Cerebellar cortex (tissue), 1 donor: ENCODE measurements around the gene IFITM10.

Experiments
- DNase-seq: peaks from one replicate; pipeline ENCODE4 v3.0.0-alpha.2; 2015; ENCODE audit warnings: low spot score

Gene IFITM10

DNA sequence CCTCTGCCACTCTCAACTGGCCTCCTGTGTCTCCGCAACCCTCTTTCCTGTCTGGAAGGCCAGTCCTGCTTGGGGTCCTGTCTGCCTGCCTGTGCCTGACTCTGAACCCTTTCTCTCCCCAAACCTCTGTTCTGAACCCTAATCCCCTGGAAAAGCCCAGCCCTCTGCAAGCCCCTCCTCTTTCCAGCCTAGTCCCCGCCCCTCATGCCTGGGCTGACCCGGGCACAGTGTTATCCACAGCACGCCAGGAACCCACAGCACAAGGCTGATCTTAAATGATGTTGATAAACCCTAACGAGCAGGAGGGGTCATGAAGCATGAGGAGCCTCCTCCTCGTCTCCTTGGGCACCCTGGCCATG, at the start of gene IFITM10:
Gene IFITM10 (minus strand): TSS at position 115 of the 359 bp plus-strand sequence. CDS start 153 bp downstream, outside the sequence.
- no peak for DNase-seq

DNA sequence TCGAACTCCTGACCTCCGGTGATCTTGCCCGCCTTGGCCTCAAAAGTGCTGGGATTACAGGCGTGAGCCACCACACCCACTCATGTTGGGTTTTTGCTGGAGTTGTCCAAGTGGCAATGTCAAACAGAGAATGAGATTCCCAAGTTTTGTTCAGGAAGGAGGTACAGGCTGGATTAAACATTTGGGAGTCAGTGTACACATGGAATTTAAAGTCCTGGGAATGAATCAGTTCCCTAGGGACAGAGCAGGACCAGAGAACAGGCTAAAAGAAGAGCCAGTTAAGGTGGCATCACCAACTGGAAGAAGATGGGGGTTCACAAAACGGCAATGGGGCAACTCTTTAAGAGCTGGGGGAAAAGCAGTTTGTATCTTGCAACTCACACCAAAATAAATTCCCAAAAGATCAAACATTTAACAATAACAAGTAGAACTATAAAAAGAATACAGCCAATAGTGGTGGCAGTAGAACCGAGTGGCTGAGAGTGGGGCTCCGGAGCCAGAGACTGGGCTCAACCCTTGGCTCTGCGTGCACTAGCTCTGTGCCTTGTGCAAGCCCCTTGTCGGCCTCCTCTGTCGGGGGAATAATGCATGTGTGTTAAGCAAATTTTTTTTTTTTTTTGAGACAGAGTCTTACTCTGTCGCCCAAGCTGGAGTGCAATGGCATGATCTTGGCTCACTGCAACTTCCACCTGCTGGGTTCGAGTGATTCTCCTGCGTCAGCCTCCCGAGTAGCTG, 47.2 kb upstream of the IFITM10 start:
- no peak for DNase-seq

DNA sequence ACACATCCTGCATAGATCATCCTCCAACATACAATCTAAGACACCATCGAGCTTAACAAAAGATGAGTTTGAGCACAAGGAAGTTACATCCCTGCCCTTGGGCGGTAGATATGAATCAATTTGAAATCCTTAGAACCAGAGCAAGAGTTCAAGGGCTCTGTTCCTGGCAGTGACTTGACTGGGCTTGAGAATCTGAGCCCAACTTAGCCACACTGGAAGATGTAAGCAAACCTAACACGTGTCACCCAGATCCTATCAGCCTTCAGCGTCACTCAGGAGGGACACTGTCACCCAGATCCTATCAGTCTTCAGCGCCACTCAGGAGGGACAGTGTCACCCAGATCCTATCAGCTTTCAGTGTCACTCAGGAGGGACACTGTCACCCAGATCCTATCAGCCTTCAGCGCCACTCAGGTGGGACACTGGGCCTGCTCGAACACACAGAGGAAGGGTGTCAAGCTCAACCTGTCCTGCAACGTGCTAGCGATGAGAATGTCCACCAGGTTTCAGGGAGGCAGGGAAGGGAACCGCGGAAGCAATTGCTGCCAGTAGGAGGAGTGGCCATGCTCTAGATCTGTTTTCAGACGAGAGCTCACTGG, 46.1 kb upstream of the IFITM10 start:
- no peak for DNase-seq

DNA sequence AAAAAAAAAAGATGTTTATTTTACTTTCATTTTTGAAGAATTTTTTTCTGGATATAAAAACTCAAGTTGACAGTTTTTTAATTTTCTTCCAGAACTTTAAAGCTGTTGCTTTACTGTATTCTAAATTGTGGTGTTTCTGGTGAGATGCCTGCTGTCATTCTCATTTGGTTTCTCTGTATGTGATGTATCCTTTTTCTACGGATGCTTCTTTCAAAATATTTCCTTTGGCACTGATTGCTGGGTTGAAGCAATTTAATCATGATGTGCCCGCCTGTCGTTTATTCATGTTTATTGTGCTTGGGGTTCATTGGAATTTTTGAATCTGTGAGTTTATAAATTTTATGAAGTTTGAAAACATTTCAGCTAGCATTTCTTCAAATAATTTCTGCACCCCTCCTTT, 42.7 kb upstream of the IFITM10 start:
- no peak for DNase-seq

DNA sequence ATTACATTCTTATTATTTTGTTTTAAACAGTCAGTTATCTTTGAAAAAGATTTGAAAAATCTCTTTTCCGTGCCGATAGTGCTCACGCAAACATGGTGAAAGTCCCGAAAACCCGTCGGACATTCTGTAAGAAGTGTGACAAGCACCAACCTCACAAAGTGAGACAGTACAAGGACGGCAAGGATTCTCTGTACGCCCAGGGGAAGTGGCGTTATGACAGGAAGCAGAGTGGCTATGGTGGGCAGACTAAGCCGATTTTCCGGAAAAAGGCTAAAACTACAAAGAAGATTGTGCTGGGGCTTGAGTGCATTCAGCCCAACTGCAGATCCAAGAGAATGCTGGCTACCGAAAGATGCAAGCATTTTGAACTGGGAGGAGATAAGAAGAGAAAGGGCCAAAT, 42.1 kb upstream of the IFITM10 start:
- no peak for DNase-seq

DNA sequence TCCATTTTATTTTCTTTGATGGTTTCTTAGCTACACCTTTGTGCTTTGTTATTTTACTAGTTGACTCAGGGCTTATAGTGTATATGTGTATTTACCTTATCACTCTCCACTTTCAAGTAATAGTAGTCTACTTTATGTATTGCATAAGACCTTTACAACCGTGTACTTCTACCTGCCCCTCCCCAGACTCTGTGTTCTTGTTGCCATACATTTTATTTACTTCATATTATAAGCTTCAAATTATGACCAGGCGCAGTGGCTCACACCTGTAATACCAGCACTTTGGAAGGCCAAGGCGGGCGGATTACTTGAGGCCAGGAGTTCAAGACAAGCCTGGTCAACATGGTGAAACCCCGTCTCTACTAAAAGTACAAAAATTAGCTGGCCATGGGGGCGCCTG, 41.5 kb upstream of the IFITM10 start:
- no peak for DNase-seq

DNA sequence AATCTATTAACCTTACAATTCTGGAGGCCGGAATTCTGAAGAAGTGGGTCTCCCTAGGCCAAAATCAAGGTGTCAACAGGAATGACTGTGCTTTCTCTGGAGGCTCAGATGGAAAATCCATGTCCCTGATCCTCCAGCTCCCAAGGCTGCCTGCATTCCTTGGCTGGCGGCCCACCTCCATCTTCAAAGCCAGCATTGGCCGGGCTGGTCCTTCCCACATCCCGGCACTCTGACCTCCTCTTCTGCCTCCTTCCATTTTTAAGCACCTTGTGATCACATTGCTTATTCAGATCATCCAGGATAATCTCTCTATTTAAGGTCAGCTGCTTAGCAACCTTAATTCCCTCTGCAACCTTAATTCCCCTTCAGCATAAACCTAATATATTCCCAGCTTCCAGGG, 36.1 kb upstream of the IFITM10 start:
- DNase-seq: no peak

DNA sequence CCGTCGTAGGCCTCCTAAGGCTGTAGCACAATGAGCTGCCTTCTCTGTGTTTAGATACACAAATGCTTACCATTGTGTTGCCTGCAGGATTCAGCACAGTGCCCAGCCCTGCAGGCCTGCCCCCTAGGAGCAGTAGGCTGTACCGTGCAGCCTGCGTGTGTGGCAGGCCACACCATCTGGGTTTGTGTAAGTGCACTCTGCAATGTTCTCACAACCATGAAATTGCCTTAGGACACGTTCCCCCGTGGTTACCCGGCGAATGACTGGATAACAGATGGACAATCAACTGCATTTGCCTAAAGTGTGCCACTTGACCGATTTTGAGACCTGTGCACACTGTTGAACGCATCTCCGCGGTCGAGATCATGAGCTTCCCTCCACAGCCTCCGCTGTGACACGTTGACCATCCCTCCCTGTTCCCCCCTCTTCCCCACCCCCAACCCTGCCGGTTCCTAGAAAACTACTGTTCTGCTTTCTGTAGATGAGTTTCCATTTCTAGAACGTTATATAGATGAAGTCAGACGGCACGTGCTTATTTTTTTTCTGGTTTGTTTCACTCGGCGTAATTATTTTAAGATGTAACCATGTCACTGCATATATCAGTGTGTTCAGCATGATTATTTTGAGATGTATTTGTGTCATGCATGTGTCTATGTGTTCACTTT, 35.5 kb upstream of the IFITM10 start:
- DNase-seq: no peak

DNA sequence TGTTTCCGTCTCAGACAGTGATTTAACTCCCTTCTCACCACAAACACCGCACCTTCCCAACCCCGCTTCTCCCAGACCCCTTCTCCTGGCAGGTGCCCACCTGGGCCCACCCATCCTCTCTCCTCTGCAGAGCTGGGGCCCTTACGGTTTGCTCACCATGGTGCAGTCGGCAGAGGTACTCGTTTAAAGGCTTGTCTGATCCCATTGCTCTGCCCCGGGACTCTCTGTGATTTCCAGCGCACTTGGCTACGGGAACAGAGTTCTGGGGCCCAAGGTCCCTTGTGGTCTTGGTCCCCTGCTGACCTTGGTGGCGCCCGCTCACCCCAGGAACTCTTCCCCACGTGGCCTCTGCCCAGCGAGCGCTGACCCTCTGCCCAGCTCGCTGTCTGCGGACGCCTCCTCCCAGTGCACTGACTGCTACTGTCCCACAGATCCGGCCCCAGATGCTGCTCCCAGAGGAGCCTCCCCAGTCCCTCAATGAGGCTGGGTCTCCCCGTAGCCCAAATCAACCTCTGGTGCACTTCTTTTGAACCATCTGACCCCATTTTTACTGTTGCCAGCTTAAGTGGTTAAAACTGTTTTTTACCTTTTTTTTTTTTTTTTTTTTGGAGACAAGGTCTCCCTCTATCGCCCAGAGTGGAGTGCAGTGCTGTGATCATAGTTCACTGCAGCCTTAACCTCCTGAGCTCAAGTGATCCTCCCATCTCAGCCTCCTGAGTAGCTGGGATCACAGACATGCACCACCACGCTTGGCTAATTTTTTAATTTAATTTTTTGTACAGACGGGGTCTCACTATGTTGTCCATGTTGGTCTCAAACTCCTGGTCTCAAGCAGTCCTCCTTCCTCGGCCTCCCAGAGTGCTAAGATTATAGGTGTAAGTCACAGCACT, 34.6 kb upstream of the IFITM10 start:
- no peak for DNase-seq

DNA sequence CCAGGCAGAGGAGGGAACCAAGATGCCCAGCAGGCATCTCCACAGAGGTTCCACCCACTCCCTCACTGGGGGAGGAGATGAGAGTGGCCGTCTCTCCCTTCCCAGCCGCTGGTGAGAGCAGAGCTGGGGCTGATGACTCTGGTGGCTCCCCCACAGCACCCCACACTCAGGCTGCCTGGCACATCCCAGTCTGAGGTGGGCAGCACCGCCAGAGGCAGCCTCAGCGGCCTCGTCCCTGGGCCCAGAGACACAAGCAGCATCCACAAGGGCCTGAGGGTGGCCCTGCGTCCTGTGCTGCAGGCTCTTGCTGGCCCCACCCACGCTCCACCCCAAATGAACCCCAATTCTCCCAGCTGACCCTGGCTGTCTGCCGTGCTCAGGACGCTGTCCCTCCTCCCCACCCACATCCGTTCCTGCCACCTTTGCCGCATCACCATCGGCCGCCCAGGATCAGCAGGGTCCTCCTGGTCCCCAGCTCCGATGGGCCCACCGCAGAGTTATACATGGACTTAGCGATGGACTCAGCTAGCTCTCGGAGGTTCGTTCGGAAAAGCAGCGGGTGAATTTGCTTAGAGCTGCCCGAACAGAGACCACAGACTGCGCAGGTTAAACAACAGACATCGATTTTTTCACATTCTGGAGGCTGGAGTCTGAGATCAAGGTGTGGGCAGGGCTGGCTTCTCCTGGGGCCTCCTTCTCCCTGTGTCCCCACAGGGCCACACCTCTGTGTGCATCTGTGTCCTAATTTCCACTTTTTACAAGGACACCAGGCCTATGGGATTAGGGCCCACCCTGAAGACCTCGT, 33.5 kb upstream of the IFITM10 start:
- no peak for DNase-seq

DNA sequence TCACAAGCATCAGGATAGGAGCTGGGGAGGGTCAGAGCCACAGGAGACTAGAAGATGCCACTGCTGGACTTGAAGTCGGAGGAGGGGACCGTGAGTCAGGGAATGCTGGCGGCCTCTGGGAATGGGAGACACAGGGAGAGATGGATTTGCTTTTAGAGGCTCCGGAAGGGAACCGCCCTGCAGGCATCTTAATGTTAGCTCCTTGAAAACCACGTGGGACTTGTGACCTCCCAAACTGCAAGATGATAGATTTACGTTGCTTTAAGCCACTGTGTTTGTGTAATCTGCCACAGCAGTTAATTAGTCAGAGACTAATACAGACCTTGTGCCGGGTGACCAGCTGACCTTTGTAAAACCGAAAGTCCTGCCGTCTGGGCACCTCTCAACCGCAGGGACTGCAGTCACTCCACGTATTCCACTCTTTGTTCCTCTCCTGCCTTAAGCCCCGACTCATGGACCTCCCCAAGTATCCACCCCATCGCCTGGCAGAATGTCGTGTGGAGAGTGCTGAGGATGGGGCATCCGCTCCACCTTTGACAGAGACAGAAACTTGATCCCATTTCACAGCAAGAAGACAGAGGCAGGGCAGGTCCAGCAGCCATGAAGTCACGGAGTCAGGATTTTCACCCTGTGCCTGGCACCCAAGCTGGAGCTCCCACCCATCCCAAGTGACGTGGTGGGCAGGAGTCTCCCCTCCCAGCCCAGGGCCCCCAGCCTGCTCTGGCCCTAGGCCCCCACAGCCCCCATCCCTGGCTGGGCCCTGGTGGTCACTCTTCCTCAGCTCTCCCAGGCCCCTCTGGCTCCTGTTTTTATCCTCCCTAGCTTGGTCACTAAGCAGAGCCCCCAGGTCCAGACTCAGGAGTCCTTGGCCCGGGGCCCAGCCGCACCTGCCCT, 32.7 kb upstream of the IFITM10 start:
- DNase-seq: no peak

DNA sequence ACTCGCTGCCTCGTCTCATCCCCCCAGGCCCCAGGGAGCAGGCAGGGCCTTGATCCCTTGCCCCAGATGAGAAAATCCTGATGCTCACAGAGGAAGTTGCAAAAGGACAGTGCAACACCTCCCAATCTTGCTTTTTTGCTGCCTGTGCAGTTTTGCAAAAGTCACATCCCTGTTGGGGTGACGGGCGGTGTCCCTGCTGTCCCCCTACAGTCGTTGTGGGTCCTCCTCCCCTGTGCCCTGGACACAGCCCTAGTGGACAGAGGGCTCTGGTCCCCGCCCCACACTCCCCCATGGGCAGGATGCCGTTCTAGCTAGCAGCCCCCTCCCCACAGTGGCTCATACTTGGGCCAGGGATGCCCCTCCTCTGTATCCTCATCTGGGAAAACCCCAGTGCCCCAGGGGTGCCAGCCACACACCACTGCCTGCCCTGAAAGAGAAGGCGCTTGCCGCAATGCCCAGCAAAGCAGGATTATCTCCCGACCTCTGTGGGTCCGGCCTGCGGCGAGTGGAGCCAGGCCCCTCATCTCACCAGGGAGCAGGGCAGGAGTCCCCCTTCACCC, 31.7 kb upstream of the IFITM10 start:
- DNase-seq: no peak

DNA sequence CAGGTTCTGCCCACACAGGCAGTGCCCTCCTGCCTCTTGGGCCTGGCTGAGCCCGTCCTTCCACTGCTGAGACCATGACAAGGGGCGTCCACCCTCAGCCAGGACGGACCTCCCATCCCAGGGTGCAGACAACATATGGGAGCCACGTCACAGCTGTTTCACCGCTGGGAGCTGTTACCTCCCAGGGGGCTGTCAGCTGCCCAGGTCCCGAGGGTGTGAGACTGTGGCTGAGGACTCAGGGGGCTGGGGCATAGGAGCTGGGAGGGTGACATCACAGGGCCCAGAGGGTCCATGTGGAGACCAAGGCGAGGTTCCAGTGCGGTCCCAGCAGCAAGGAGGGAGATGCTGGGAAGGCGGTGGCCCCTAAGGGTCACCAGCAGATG, 31.2 kb upstream of the IFITM10 start:
- no peak for DNase-seq

DNA sequence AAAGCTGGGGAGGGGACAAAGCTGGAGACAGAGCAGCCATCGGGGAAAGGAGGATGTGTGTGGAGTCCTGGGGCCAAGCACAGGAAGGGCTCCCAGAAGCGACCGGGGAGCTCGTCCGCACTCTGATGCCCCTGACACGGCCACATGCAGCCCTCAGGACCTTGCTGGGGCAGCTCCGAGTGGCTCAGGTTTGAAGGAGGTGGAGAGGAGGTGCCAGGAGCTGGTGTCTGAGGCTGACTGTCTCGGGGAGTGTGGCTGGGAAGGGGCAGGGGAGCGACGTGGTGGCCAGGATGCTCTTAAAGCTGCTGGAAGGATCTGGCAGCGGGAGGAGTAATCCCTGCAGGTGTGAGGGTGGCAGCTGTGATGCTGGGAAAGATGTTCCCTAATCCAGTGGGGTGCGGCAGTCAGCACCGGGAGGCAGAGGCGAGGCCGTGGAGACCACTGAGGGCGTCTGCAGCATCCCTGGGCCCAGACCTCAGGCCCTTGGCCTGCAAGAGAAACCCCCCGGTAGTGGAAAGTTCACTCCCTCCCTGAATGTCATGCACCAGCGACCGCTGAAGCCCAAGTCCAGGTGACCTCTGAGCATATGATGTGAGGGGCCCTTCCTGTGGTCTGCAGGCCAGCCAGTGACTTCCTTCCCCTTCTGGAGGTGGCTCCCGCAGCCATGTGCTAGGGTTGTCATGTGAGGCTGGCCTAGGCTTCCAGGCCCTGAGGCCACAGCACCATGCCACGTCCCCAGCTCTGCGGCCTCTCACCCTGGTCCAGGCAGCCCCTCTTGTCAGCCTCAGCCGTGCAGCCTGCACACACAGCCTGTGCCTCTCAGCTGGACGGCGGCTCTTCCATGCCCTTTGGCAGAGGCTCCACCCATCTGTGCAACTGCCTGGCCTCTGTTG, 30.6 kb upstream of the IFITM10 start:
- DNase-seq: no peak

DNA sequence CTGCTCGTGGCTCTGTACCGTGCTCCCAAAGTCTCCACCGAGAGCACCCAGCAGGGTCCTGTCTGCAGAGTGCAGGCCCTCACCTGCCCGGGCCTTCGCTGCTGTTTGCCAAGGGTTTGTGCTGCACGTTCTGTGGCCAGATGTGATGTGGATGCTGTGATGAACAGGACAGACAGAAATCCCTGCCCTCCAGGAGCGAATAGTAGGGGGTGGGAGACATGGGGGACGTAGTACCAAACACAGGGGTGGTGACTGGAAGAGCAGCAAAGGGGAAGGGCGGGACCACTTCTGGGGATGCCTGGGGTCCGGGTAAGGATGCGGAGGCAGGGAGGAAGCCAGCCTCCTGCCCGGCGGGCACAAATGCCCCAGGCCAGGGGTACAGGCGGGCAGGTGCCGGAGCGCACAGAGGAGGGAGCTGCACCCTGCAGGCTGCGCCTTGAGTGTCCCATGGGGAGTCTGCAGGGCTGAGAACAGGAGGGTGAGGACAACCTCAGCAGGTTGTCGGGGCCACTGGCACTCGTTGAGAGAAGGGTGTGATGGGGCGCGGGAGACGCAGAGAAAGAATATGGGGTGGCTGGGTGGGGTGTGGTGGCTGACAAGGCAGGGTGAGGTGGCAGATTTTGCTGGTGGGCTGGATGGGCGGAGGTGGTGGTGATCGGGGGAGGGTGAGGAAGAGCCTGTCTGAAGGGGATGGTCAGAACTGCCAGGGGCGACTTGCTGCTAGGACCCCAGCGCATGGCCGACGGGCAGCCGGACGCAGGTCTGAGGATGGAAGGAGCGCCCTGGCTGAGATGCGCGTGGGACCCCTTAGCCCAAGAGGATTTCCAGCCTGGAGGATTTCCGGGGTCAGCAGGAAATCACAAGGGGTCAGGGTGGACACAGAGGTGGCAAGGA, 29.7 kb upstream of the IFITM10 start:
- DNase-seq: no peak

DNA sequence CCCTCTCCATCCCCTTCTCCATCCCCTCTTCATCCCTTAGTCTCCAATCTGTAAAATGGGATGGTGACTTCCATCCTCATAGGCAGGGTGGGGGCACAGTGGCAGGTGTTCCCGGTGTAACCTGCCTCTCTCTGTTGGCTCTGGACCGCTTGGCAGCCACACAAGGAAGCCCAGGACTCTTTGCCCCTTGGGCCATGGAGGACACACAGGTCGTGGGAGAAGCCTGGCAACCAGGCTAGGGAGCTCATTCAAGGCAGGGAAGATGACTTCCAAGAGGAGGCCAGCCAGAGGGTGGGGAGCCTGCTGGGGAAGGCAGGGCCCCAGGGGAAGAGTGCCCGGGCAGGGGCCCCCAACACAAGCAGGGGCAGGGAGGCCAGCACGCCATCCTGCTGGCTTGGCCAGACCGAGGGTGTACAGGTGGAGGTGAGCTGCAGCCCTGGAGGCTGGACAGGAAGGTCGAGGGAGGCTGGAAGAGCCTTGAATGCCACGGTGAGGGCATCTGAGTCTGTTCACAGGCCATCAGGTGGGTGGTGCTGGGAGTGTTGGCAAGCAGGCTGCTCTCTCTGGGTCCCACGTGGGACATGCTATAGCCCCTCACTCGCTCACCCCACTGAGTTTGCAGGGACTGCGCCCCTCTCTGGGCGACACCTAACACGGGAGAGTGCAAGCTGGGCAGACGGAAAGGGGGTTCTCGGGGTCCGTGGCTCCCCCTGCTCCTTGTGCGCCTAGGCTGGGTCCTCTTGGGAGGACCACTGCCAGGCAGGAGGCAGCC, 28.8 kb upstream of the IFITM10 start:
- DNase-seq: no peak

DNA sequence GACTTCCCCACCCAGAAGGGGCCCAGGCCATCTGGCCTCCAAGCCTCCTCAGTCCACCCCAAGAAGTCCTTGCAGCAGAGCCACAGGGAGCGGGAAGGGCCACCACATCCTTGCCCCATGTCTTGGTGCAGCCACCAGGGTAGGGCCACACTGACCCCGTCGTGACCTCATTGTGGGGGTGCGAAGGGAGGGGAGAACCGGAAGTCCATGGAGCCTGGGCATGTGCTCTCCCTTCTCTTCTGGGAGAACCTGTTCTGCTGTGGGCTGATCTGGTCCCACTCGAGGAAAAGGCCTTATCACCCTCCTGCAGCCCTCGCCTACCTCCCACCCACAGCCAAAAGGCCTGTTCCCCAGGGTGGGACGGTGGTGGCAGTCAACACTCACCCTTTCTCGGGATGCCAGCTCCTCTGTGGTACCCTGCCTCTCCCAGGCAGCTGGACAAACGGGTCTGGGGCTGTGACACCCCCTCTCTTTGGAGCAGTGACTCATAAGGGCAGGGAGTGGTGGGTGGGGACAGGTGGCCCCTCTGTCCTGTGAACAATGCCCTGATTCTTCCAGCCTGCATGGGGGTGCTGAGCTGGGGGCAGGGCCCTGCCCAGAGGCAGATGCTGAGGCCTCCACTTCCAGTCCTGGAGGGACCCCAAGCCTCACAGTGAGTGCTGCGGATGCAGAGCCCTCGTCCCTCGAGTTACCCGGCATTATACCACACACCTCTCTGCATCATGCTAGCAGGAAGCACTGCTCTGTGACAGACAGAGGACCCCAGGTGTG, 27.9 kb upstream of the IFITM10 start:
- DNase-seq: no peak
